PC-9 (cell line): ENCODE results near the gene FGF12.

Experiments
- CTCF ChIP-seq: fragments of 200-600 bp; sonication (generic); conservative IDR thresholded peaks from 2 replicates; pipeline ENCODE4 v1.6.1; 2017; ENCODE audit warnings: mixed run types, antibody characterized with exemption, mild to moderate bottlenecking, moderate library complexity
- EZH2 ChIP-seq: fragments of 200-600 bp; sonication (generic); IDR thresholded peaks from 2 replicates; pipeline ENCODE4 v1.8.0; 2017; ENCODE audit warnings: antibody characterized with exemption, low read depth

- TF ChIP-seq CTCF (no peak), EZH2 (no peak)
These were observed 447.7 kb downstream of the FGF12 start for GRCh38 chr3:192279664-192280063.
